Amniotic stem cell (primary cell): ENCODE results near the gene S100A12.

Experiments used
- DNase-seq: peaks from one replicate; lab custom pipeline; 2025; lab: John Stamatoyannopoulos, UW

S100A12 gene

GRCh38 chr1:153333902-153334301 is 41.5 kb downstream of the S100A12 start:
- DNase-seq, result no peak

- no peak for DNase-seq
These were observed 50.5 kb downstream of the S100A12 start for GRCh38 chr1:153324912-153325311.
